HepG2 (cell line): ENCODE measurements around the gene PLAGL2. TPM values are rescaled to one million over a fixed set of nuclear protein-coding genes. Genes with fewer than 3 reads are reported as not detected.

Source experiments
- ATAC-seq: fragments of 200-7000 bp; cut with Tn5 transposase; 3 replicates; pipeline ENCODE4 v1.9.1; 2020; ENCODE audit warnings: mild to moderate bottlenecking, moderate library complexity
- BruUV-seq: library from RNA; stranded (reverse); fragments of 400-500 nt; replicated peaks from 2 replicates; lab custom pipeline; 2021; lab: Mats Ljungman, UMichigan
- CTCF ChIA-PET: fragments of 300-600 bp; formaldehyde crosslinking; extraction: SDS; loops from one replicate; lab custom pipeline; 2021; ENCODE audit warnings: low total read pairs, inconsistent platforms, low intra/inter-chr PET ratio; lab: Yijun Ruan, JAX
- POLR2A ChIA-PET: fragments of 350-600 bp; sonication (Branson Sonifier 250); formaldehyde crosslinking; loops from one replicate; lab custom pipeline; 2020; ENCODE audit warnings: antibody characterized with exemption, inconsistent platforms; lab: Yijun Ruan, JAX
- DNase-seq: peaks from one replicate; pipeline ENCODE4 v3.0.0-alpha.2; 2015; ENCODE audit warnings: low spot score
- FAIRE-seq: peaks from 3 replicates; lab custom pipeline; 2011; peaks lifted over from hg19 to GRCh38; lab: Jason Lieb, UNC
- H2AFZ ChIP-seq: one replicate; pipeline ENCODE4 v1.6.1; 2011; ENCODE audit warnings: low read length, inconsistent platforms
- H3K27ac ChIP-seq: fragments of 300-600 bp; 3 replicates; pipeline ENCODE4 v1.8.0; 2011; ENCODE audit warnings: mixed run types, mild to moderate bottlenecking, mixed read lengths, low read length, inconsistent platforms; ENCODE audit not compliant: insufficient read depth; ENCODE audit errors: extremely low read length
- H3K27me3 ChIP-seq, 2 experiments: fragments of 200-600 bp in 1 of 2; 2 replicates in 1 of 2; 3 replicates in 1 of 2; pipeline versions ENCODE4 v1.6.0 to v1.8.0; 2011; ENCODE audit warnings: low read length in 2 of 2, mild to moderate bottlenecking in 2 of 2, moderate library complexity in 2 of 2, inconsistent platforms in 1 of 2; ENCODE audit not compliant: insufficient read depth in 2 of 2, control insufficient read depth in 1 of 2
- H3K36me3 ChIP-seq, 2 experiments: fragments of 200-600 bp in 1 of 2; replicated peaks in 1 of 2; 2 replicates in 1 of 2; 3 replicates in 1 of 2; pipeline versions ENCODE4 v1.5.1 to v1.8.0; 2011; ENCODE audit warnings: low read length in 2 of 2, inconsistent platforms in 1 of 2; ENCODE audit not compliant: insufficient read depth in 2 of 2, control insufficient read depth in 1 of 2
- H3K4me1 ChIP-seq: 2 replicates; pipeline ENCODE4 v1.5.1; 2012; ENCODE audit warnings: low read length, inconsistent platforms; ENCODE audit not compliant: insufficient read depth
- H3K4me2 ChIP-seq: 2 replicates; pipeline ENCODE4 v1.6.0; 2011; ENCODE audit warnings: low read depth, low read length, inconsistent platforms
- H3K4me3 ChIP-seq, 3 experiments: fragments of 200-600 bp in 1 of 3; sonication (generic), shearing (Covaris generic) in 1 of 3; replicated peaks in 1 of 3; 2 replicates each; pipeline ENCODE4 v1.5.1; 2011 to 2016; ENCODE audit warnings: low read length in 3 of 3, inconsistent platforms in 2 of 3, low read depth in 2 of 3, mild to moderate bottlenecking in 2 of 3, control low read depth in 1 of 3, mixed read lengths in 1 of 3; ENCODE audit not compliant: insufficient read depth in 1 of 3
- H3K79me2 ChIP-seq: one replicate; pipeline ENCODE4 v1.6.1; 2011; ENCODE audit warnings: low read length, inconsistent platforms; ENCODE audit not compliant: insufficient read depth
- H3K9ac ChIP-seq: 2 replicates; pipeline ENCODE4 v1.6.0; 2011; ENCODE audit warnings: mild to moderate bottlenecking, low read depth, low read length, inconsistent platforms; ENCODE audit not compliant: insufficient read depth
- H3K9me3 ChIP-seq: 2 replicates; pipeline ENCODE4 v1.5.1; 2012; ENCODE audit warnings: mild to moderate bottlenecking, low read length
- H4K20me1 ChIP-seq: 2 replicates; pipeline ENCODE4 v1.6.0; 2011; ENCODE audit warnings: inconsistent platforms, mild to moderate bottlenecking, low read length, moderate library complexity; ENCODE audit not compliant: insufficient read depth
- CBX1 ChIP-seq: IDR thresholded peaks from one replicate; pipeline ENCODE4 v1.6.1; 2016; ENCODE audit warnings: antibody characterized with exemption, low read depth
- CHD4 ChIP-seq: fragments of 200-600 bp; sonication (generic); IDR thresholded peaks from 2 replicates; pipeline ENCODE4 v1.7.0; 2017; ENCODE audit warnings: mild to moderate bottlenecking, low read length, borderline replicate concordance
- LCORL ChIP-seq, 2 experiments: fragments of 450-650 bp in 1 of 2; sonication (generic) in 1 of 2; formaldehyde crosslinking in 1 of 2; IDR thresholded peaks; 2 replicates each; pipeline versions ENCODE4 v1.5.0 to v1.6.1; 2017 to 2020; ENCODE audit warnings: antibody characterized with exemption in 1 of 2, missing genetic modification reagents in 1 of 2
- MTA3 ChIP-seq: sonication (generic); formaldehyde crosslinking; IDR thresholded peaks from 2 replicates; pipeline ENCODE4 v1.4.0; 2020; ENCODE audit warnings: missing genetic modification reagents
- PCBP1 ChIP-seq: fragments of 200-400 bp; formaldehyde crosslinking; IDR thresholded peaks from 2 replicates; pipeline ENCODE4 v1.6.1; 2017; ENCODE audit warnings: mild to moderate bottlenecking, low read depth, low read length, borderline replicate concordance
- RFX5 ChIP-seq: IDR thresholded peaks from 2 replicates; pipeline ENCODE4 v1.6.1; 2011; ENCODE audit warnings: low read depth, low read length, improper control_type of control experiment
- TAF15 ChIP-seq: fragments of 200-400 bp; formaldehyde crosslinking; IDR thresholded peaks from one replicate; pipeline ENCODE4 v1.6.1; 2018; ENCODE audit warnings: mild to moderate bottlenecking, low read depth, low read length; ENCODE audit not compliant: poor library complexity, severe bottlenecking
- TCF12 ChIP-seq, 2 experiments: fragments of 450-650 bp in 1 of 2; sonication (generic) in 1 of 2; formaldehyde crosslinking in 1 of 2; IDR thresholded peaks; 2 replicates each; pipeline versions ENCODE4 v1.6.1 to v1.8.0; 2017 to 2022; ENCODE audit warnings: antibody characterized with exemption in 1 of 2, mild to moderate bottlenecking in 1 of 2, missing genetic modification reagents in 1 of 2, moderate library complexity in 1 of 2
- ZBTB44 ChIP-seq: sonication (generic); formaldehyde crosslinking; IDR thresholded peaks from 2 replicates; pipeline ENCODE4 v1.4.0; 2020; ENCODE audit warnings: missing genetic modification reagents
- ZFX ChIP-seq: sonication (generic); formaldehyde crosslinking; IDR thresholded peaks from 2 replicates; pipeline ENCODE4 v1.4.0; 2020; ENCODE audit warnings: mild to moderate bottlenecking, low read depth, missing genetic modification reagents, moderate library complexity
- ZNF883 ChIP-seq: sonication (generic); formaldehyde crosslinking; IDR thresholded peaks from 2 replicates; pipeline ENCODE4 v1.5.1; 2020; ENCODE audit warnings: mild to moderate bottlenecking, missing genetic modification reagents; ENCODE audit errors: not compliant biosample characterization
- ZSCAN9 ChIP-seq: IDR thresholded peaks from 2 replicates; pipeline ENCODE4 v1.6.1; 2016; ENCODE audit warnings: borderline replicate concordance
- WGBS: methylation state at CpG from one replicate; pipeline ENCODE4 v1.1.6; 2017; ENCODE audit warnings: low lambda C conversion rate; 5-methylcytosine and 5-hydroxymethylcytosine counted together
- in situ Hi-C: cut with HindIII; loops from 2 replicates; pipeline ENCODE4 v1.10.0; 2017; ENCODE audit warnings: low pct_unique_long_range_greater_than_20kb; ENCODE audit not compliant: extremely low pct_ligation_motif_present
- intact Hi-C: fragments of 100-400 bp; cut with micrococcal nuclease; formaldehyde crosslinking; loops from one replicate; pipeline ENCODE4 v1.10.0; 2022; ENCODE audit not compliant: unreplicated experiment
- polyA plus RNA-seq, 8 experiments: library from polyadenylated mRNA; depleted of rRNA in 3 of 8; stranded (reverse) in 7 of 8; unstranded in 1 of 8; fragments of >200 nt; fragmentation: Illumina TruSeq in 4 of 8; extraction: Trizol in 4 of 8; gene quantifications; 2 replicates each; pipeline versions ENCODE4 v1.2.1 to v1.2.3, GENCODE V29; 2011 to 2016; ENCODE audit warnings: low read depth in 4 of 8, missing spikeins in 1 of 8, mixed read lengths in 1 of 8; ENCODE audit not compliant: insufficient read depth in 1 of 8
- total RNA-seq, 5 experiments: library from RNA; depleted of rRNA; stranded (reverse); fragments of >200 nt; fragmentation: Illumina TruSeq; extraction: Trizol; gene quantifications; 2 replicates each; pipeline ENCODE4 v1.2.3, GENCODE V29; 2016; ENCODE audit warnings: low read depth in 1 of 5

The PLAGL2 gene
- total and polyA plus RNA-seq, 2 of the 13 experiments (the other 11 are each of a cell fraction or from before 2014, with no cell fraction given): 15.2 to 15.3 TPM

- Histone ChIP-seq H3K79me2 (no peaks in the 10 kb centered on the region), H3K9me3 (no peaks in the 10 kb centered on the region), H3K27me3 (no peaks in the 10 kb centered on the region), H3K4me1 (peaks cover 43% of the 10 kb centered on the region), H3K4me2 (no peak overlapping the region), H2AFZ (no peak overlapping the region), H3K4me3 (no peak overlapping the region), H3K27ac (no peak overlapping the region), H4K20me1 (no peaks in the 10 kb centered on the region), H3K9ac (no peak overlapping the region), H3K36me3 (no peaks in the 10 kb centered on the region)
- no peak for DNase-seq
- 69% methylated on average over 9 of the region's 9 CpGs for WGBS
- CTCF ChIA-PET: no interaction called here
- TF ChIP-seq CHD4: no peak
- no peak for TF ChIP-seq LCORL (IDR thresholded peaks at IDR 0.05)
- TF ChIP-seq LCORL (CRISPR knock-in tag; IDR thresholded peaks at IDR 0.05): no peak
- no peak for TF ChIP-seq RFX5
- no peak for TF ChIP-seq ZNF883 (CRISPR knock-in tag)
- ATAC-seq: no peak
- intact Hi-C loops (no loop called here), in situ Hi-C loops (no loop called here)
- POLR2A ChIA-PET: no interaction called here
- FAIRE-seq: no peak
- no TSS peak for BruUV-seq
These were observed 41.6 kb upstream of the PLAGL2 start for GRCh38 chr20:32249030-32249738.

GRCh38 chr20:32248043-32248442 is 40.5 kb upstream of the PLAGL2 start:
- Histone ChIP-seq H2AFZ (peak overlapping the region; percentile 8), H4K20me1 (no peaks in the 10 kb centered on the region), H3K27ac (no peak overlapping the region), H3K4me1 (peaks cover 55% of the 10 kb centered on the region), H3K36me3 (no peaks in the 10 kb centered on the region), H3K79me2 (no peaks in the 10 kb centered on the region), H3K9ac (no peak overlapping the region), H3K9me3 (no peaks in the 10 kb centered on the region), H3K27me3 (no peaks in the 10 kb centered on the region), H3K4me3 (no peak overlapping the region), H3K4me2 (peak overlapping the region; percentile 2; the same call in 1 of the 2 replicates)
- 27% methylated on average over 5 of the region's 5 CpGs for WGBS
- in situ Hi-C loops (no loop called here), intact Hi-C loops (no loop called here)
- BruUV-seq: no TSS peak
- ChIA-PET POLR2A (no interaction called here), CTCF (no interaction called here)
- FAIRE-seq (no peak), DNase-seq (no peak), ATAC-seq (peak; percentile 16; the same call in 2 of the 3 replicates)
- no peak for TF ChIP-seq ZFX
- no peak for TF ChIP-seq TCF12 (IDR thresholded peaks at IDR 0.05)
- TF ChIP-seq TCF12 (CRISPR knock-in tag; IDR thresholded peaks at IDR 0.05): no peak
- TF ChIP-seq PCBP1: no peak
- TF ChIP-seq TAF15: no peak
- TF ChIP-seq CBX1: no peak
- TF ChIP-seq ZSCAN9 (CRISPR knock-in tag): no peak
- TF ChIP-seq MTA3 (CRISPR knock-in tag): no peak
- no peak for TF ChIP-seq ZBTB44
